Islet precursor cell (in vitro differentiated cells): Measurements from ENCODE around the gene ARHGAP18.

ENCODE experiments used
- DNase-seq: peaks from one replicate; pipeline ENCODE4 v3.0.0-alpha.2; 2018

Gene ARHGAP18

GRCh38 chr6:129709769-129710449, at the start of gene ARHGAP18:
Gene ARHGAP18 (minus strand): TSS chr6:129710177. CDS start chr6:129710136, 41 bp downstream.
- peak; percentile 98 for DNase-seq

GRCh38 chr6:129755787-129756186, 45.8 kb upstream of the ARHGAP18 start:
- DNase-seq, result no peak

- no peak for DNase-seq
Observed at GRCh38 chr6:129754750-129755149, 44.8 kb upstream of the ARHGAP18 start.

GRCh38 chr6:129753422-129753821, 43.4 kb upstream of the ARHGAP18 start:
- DNase-seq, result no peak

DNA sequence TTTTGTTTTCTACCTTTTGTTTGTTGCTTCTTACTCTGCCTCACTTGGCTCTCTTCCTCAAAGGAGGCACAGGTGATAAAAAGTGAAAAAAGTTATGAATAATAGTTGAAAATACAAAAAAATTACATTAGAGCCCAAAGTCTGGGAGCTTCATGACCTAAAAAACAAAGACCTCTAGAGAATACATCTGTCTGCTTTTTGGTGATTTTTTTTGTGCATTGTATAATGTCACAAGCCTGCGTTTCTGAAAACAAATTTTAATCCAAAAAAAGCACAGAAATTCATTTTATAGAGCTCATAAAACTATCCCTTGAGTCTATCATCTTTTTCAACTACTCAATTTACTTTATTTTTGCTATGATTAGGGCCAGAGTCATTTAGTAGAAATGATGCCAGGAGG, 41.4 kb upstream of the ARHGAP18 start:
- no peak for DNase-seq

DNA sequence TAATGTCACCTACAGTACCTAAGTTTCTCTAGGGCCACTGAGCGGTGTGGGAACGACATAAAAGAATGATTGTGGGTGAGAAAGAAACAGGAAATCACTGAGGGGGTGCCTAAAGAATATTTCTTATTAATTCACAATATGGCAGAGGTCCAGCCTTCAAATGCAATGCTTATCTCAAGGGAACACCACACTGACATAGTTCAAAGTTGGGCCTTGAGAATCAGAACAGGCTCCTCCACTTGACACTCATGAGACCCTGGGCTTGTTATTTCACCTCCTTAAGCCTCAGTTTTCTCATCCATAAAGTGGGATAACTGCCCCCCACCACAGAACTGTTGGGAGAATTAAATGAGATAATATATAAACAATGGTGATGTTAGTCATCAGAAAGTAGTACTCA, 40.4 kb upstream of the ARHGAP18 start:
- no peak for DNase-seq

GRCh38 chr6:129749749-129750120, 39.8 kb upstream of the ARHGAP18 start:
- DNase-seq, result no peak

- DNase-seq, result no peak
Observed at GRCh38 chr6:129748901-129749748, 39.1 kb upstream of the ARHGAP18 start.

GRCh38 chr6:129748212-129748900, 38.4 kb upstream of the ARHGAP18 start:
- DNase-seq, result peak; percentile 78

DNA sequence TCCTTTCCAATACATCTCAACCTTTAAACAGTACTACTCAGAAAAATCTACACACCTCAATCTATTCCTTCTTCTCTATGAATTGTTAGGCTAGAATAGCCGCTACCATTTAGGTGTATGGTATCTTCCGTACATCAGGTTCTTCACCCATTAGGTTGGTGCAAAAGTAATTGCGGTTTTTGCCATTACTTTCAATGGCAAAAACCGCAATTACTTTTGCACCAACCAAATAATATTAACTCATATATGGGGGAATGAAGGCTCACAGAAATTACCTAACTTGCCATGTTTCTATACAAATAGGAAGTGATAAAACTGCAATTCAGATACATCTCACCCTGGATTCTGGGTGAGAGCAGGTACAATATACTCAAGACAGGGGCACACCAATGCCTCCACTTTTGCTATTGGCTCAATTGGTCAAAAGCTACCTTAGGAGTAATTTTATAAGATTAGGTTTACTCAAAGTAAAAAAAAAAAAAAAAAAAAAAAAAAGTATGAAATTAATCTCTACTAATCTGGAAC, 37.7 kb upstream of the ARHGAP18 start:
- no peak for DNase-seq

DNA sequence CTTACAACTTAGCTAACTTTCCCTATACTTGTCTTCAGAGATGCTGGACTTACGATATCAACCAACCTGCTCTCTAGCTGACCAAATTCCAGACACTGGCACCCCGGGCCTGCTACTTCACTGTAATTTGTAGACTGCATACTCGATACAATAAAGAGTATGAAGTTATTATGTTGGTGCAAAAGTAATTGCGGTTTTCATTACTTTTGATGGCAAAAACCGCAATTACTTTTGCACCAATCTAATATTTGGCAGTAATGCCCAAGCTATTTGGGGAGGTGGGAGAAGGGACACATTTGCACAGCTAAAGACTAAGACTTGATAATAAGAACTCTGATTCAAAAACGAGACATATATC, 34.9 kb upstream of the ARHGAP18 start:
- no peak for DNase-seq

DNA sequence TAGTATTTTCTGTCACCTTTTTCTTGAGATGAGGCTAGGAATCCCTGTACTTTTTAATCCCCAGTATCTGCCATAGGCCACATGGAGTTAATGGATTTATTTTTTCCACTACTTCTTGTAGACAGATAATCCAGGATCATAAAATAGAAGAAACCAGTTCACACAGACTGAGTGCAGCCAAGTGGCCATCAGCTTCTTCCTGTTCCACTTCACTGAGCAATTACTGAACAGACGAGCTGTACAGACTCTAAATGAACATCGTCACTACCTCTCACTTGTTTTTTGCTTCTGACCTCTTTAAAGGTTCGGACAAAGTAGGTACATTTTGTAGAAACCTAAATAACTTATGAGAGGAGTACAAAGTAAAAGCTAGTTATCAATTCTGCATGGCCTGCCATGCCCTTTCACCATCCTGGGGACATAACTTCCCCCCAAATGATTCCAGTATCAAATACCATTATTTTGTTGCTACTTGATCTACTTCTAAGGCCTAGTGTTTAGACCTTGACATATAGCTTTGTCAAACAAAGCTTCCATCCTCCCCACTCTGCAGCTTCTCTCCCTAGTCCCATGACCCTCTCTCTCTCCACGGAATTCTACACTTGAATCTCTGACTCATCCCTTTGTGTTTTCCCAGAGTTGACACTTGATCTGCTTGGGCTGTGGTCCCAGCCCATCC, 34.4 kb upstream of the ARHGAP18 start:
- peak; percentile 72 for DNase-seq

DNA sequence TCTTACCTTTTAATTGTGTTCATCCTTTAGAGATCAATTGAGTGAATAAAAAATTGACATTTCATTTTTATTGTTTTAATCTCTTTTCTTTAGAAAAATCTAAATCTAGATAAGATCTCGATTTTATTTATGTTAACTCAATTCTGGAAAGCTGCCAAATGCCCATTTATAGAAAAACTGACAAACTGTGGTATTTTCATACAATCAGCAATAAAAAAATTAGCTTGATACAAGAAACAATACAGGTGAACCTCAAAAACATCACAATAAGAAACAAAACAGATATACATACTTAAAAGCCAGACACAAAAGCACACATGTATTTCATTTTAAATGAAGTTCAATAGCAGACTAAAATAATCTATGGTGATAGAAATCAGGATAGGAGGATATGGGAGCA, 30.0 kb upstream of the ARHGAP18 start:
- DNase-seq, result no peak

- DNase-seq, result no peak
Observed at GRCh38 chr6:129736105-129736504, 26.1 kb upstream of the ARHGAP18 start.

DNA sequence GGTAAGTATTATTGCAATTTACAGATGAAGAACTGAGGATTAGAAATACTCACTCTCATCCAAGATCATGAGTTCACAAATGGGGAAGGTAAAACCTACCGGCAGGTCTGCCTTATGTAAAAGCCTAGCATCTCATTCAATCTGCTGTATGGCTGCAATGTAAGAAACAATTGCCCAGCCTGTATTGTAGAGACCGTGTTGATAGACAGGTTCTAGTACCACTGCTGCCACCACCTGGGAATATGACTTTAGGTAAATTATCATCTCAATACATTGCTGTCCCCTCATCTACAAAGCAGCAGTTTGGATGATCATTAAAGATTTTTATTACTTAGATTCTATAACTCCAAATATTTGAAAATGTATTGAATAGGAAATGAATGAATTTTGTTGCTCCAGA, 23.3 kb upstream of the ARHGAP18 start:
- DNase-seq, result no peak

DNA sequence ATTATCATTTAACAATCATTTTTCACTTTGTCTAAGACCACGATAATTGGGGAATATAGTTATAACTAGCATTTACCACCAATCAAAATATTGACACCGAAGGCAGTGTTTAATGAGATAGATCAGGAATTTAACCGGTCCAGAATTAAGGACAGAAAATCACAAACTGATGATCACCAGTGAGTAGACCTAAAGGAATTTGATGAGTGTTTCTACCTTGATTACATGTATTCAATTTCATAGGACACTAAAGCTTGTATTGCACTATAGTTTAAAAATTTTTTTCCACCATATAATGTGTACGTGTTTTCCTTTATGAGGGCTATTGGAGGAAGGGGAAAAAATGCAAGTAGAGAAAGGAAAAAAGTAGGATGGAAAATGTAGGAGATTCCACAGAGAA, 22.6 kb upstream of the ARHGAP18 start:
- no peak for DNase-seq

DNA sequence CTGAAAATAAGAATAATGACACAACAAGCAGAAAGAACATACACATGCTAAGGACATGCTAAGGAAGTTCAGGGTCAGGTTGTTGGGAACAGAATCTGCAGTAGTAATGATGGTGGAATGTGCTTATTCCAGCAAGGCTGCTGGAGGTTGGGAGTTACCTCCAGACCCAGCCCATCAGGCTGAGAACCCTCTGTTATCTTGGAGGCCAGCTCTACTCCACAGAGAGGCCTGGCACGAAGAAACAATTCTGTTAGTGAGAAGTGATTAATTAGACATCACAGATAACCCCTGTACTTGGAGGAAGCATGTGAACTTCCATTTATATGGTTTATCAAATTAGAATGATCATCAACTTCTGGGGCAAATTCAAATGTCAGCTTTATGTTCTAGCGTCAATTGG, 22.1 kb upstream of the ARHGAP18 start:
- DNase-seq, result no peak

- DNase-seq, result no peak
Observed at GRCh38 chr6:129731428-129731827, 21.5 kb upstream of the ARHGAP18 start.

- DNase-seq, result no peak
Observed at GRCh38 chr6:129730477-129731165, 20.6 kb upstream of the ARHGAP18 start.

- DNase-seq, result no peak
Observed at GRCh38 chr6:129726650-129727049, 16.7 kb upstream of the ARHGAP18 start.

GRCh38 chr6:129725341-129725740, 15.4 kb upstream of the ARHGAP18 start:
- DNase-seq, result no peak

DNA sequence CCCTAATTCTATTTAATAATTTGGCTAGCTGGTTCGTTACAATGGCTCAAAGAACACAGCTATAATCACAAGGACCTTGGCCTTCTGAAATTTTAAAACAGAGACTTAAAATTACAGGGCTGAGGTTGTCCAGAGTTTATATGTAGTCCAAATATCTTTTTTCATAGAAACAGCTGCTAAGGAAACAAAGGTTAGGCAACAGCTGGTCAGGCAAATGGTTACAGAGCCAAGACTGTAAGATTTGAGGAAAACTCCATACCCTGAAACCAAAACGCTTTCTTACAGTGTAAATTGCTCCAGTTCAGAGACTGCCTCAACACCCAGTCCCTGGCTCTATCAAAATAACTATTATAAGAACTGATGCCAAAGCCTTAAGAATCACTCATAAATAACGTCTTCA, 9.7 kb upstream of the ARHGAP18 start:
- DNase-seq, result no peak
